Neuron (in vitro differentiated cells): Measurements from ENCODE around the gene PCSK5.

ENCODE experiments used
- H2AFZ ChIP-seq: one replicate; pipeline ENCODE4 v1.6.1; 2013; ENCODE audit warnings: low read depth, mild to moderate bottlenecking, inconsistent platforms, low read length, moderate library complexity
- H3K27me3 ChIP-seq: one replicate; pipeline ENCODE4 v1.6.1; 2013; ENCODE audit warnings: low read length; ENCODE audit not compliant: insufficient read depth
- H3K36me3 ChIP-seq: one replicate; pipeline ENCODE4 v1.6.1; 2013; ENCODE audit warnings: low read length; ENCODE audit not compliant: insufficient read depth
- H3K4me1 ChIP-seq: one replicate; pipeline ENCODE4 v1.6.1; 2013; ENCODE audit warnings: low read length; ENCODE audit not compliant: insufficient read depth
- H3K4me3 ChIP-seq: 2 replicates; pipeline ENCODE4 v1.5.1; 2013; ENCODE audit warnings: mild to moderate bottlenecking, low read length, moderate library complexity
- H3K9me3 ChIP-seq: one replicate; pipeline ENCODE4 v1.6.1; 2013; ENCODE audit warnings: low read length

Gene PCSK5

GRCh38 chr9:76231001-76231400 lies 340.5 kb downstream of the PCSK5 start:
- Histone ChIP-seq H3K4me3 (no peak overlapping the region), H3K36me3 (no peaks in the 10 kb centered on the region), H3K9me3 (no peaks in the 10 kb centered on the region), H3K4me1 (no peaks in the 10 kb centered on the region), H3K27me3 (no peaks in the 10 kb centered on the region), H2AFZ (no peak overlapping the region)

- H3K36me3 ChIP-seq, result no peaks in the 10 kb centered on the region
- no peaks in the 10 kb centered on the region for H3K4me1 ChIP-seq
- no peaks in the 10 kb centered on the region for H3K9me3 ChIP-seq
- H3K27me3 ChIP-seq, result no peaks in the 10 kb centered on the region
- H3K4me3 ChIP-seq, result no peak overlapping the region
- no peak overlapping the region for H2AFZ ChIP-seq
Measured at GRCh38 chr9:76232861-76233489, 342.5 kb downstream of the PCSK5 start.

GRCh38 chr9:76240578-76240977 lies 350.1 kb downstream of the PCSK5 start:
- no peak overlapping the region for H3K4me3 ChIP-seq
- H2AFZ ChIP-seq, result no peak overlapping the region
- no peaks in the 10 kb centered on the region for H3K27me3 ChIP-seq

DNA sequence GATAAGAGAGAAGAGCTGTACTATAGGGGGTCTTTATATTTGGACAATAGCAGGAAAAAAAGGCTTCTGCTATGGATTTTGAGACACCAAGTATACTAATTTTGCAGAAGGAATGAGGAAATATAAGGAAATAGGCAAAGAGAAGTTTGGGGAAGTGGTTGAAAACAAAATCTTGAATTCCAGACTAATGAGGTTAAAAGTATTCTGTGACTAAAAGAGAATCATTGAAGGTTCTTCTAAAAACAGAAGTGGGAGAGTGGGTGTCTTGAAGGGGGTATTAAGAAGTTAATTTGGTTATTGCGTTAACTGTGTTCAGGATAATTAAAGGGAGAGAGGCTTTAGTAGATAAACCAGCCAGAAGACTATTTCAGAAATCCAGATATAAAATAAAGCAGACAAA lies 355.0 kb downstream of the PCSK5 start:
- H3K4me1 ChIP-seq, result no peaks in the 10 kb centered on the region
- no peak overlapping the region for H3K4me3 ChIP-seq
- H3K27me3 ChIP-seq, result no peaks in the 10 kb centered on the region
- no peaks in the 10 kb centered on the region for H3K36me3 ChIP-seq
- no peak overlapping the region for H2AFZ ChIP-seq
- H3K9me3 ChIP-seq, result no peaks in the 10 kb centered on the region

More at GRCh38 chr9:76240578-76240977, 350.1 kb downstream of the PCSK5 start:
- H3K4me1 ChIP-seq, result no peaks in the 10 kb centered on the region
- H3K9me3 ChIP-seq, result no peaks in the 10 kb centered on the region
- no peaks in the 10 kb centered on the region for H3K36me3 ChIP-seq

DNA sequence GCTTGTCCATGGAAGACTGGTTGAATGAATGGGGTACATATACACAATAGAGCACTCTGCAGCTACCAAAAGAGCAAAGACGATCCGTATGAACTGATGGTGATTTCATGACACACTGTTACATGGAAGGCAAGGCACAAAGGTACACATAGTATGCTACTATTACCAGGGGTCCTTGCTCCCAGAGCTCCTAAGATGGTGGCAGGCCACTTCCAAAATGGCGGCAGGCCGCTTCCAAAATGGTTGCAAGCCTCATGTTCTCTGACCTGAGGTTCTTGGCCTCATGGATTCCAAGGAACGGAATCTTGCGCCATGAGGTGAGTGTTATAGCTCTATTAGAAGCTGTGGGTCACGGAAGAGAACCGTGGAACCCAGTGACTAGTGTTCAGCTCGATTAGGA lies 356.2 kb downstream of the PCSK5 start:
- H3K4me1 ChIP-seq, result no peaks in the 10 kb centered on the region
- H3K27me3 ChIP-seq, result no peaks in the 10 kb centered on the region
- H3K36me3 ChIP-seq, result no peaks in the 10 kb centered on the region
- no peak overlapping the region for H2AFZ ChIP-seq
- H3K9me3 ChIP-seq, result no peaks in the 10 kb centered on the region
- H3K4me3 ChIP-seq, result no peak overlapping the region

DNA sequence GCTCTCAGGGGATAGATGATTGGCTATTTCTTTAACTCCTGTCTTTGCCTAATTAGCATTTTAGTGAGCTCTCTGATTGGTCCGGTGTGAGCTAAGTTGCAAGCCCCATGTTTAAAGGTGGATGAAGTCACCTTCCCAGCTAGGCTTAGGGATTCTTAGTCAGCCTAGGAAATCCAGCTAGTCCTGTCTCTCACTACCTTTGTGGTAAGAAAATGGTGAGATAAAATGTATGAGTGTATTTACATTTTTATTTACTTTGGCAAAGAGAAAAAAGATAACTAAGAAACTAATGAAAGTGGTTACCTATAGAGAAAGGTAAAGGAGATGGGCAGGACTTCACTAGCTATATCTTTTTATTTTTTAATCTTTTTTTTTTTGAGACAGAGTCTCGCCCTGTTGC lies 357.0 kb downstream of the PCSK5 start:
- no peaks in the 10 kb centered on the region for H3K9me3 ChIP-seq
- H2AFZ ChIP-seq, result no peak overlapping the region
- no peaks in the 10 kb centered on the region for H3K4me1 ChIP-seq
- H3K4me3 ChIP-seq, result no peak overlapping the region
- no peaks in the 10 kb centered on the region for H3K36me3 ChIP-seq
- no peaks in the 10 kb centered on the region for H3K27me3 ChIP-seq

GRCh38 chr9:76249309-76249708 lies 358.8 kb downstream of the PCSK5 start:
- no peaks in the 10 kb centered on the region for H3K27me3 ChIP-seq
- no peaks in the 10 kb centered on the region for H3K9me3 ChIP-seq
- H3K4me1 ChIP-seq, result no peaks in the 10 kb centered on the region
- no peak overlapping the region for H2AFZ ChIP-seq
- no peak overlapping the region for H3K4me3 ChIP-seq
- no peaks in the 10 kb centered on the region for H3K36me3 ChIP-seq

- Histone ChIP-seq H3K4me3 (no peak overlapping the region), H3K9me3 (no peaks in the 10 kb centered on the region), H3K27me3 (no peaks in the 10 kb centered on the region), H3K36me3 (no peaks in the 10 kb centered on the region), H3K4me1 (no peaks in the 10 kb centered on the region), H2AFZ (no peak overlapping the region)
Measured at GRCh38 chr9:76255781-76256455, 365.4 kb downstream of the PCSK5 start.

DNA sequence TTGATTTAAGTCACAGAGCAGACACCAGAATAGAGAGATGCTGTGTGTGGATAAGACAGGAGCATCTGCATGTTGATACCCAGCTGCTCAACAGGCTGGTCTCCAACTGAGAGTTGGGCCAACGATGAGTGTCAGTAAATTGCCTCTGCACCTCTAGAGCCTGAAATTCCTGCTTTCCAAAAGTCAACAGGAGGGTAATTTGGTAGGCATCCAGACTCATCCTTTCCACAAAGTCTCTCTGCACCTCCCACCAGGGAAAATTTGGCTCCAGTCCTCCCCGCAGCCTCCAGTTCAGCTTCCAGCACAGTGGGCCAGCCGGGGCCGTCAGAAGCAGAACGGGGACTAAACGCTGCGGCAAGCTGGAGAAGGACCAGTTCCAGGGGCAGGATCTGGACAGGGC lies 366.8 kb downstream of the PCSK5 start:
- H2AFZ ChIP-seq, result no peak overlapping the region
- H3K4me3 ChIP-seq, result no peak overlapping the region
- H3K9me3 ChIP-seq, result no peaks in the 10 kb centered on the region
- no peaks in the 10 kb centered on the region for H3K27me3 ChIP-seq
- H3K36me3 ChIP-seq, result no peaks in the 10 kb centered on the region
- no peaks in the 10 kb centered on the region for H3K4me1 ChIP-seq

- no peak overlapping the region for H3K4me3 ChIP-seq
- peaks cover 13% of the 10 kb centered on the region for H3K4me1 ChIP-seq
Measured at GRCh38 chr9:76266649-76267283, 376.3 kb downstream of the PCSK5 start.

DNA sequence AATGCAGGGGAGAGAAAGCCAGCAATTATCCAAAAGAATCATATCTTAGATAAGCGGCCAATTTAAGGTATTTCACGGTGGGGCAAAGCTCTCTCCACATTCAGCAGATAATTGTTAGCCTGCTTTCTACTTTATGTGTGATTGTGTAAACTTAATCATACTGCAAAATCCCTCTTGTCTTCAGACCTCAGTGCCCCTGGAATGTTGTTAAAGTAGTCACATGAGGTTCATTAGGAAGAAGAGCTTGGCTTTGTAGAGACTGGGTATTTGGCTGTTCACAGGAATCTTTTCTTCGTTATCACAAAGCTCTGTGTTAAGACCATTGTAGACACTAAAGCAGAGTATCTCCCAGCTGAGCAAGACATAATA lies 376.8 kb downstream of the PCSK5 start:
- H3K4me3 ChIP-seq, result no peak overlapping the region

More at GRCh38 chr9:76266649-76267283, 376.3 kb downstream of the PCSK5 start:
- Histone ChIP-seq H3K9me3 (no peaks in the 10 kb centered on the region), H3K27me3 (no peaks in the 10 kb centered on the region), H3K36me3 (no peaks in the 10 kb centered on the region), H2AFZ (no peak overlapping the region)

DNA sequence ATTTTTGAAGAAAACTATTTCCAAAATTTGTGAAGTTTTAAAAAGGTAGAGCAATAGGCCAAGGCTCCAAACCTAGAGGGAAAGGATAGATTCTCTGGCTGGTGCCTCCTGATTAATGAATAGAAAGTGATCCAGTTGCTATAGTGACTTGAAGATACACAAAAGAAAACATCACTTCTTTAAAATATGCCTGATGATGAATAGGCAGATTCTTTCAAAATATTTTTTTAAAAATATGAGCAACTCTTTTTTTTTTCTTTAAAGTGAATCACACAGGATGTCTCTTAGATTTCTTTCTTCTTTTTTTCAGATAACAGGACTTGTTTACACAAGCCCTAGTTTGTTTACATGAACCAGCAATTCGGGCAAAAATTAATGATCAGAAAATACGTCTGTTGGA lies 379.3 kb downstream of the PCSK5 start:
- Histone ChIP-seq H3K9me3 (no peaks in the 10 kb centered on the region), H2AFZ (no peak overlapping the region), H3K36me3 (no peaks in the 10 kb centered on the region), H3K4me1 (peaks cover 13% of the 10 kb centered on the region), H3K4me3 (no peak overlapping the region), H3K27me3 (no peaks in the 10 kb centered on the region)

More for the DNA sequence above, 376.8 kb downstream of the PCSK5 start:
- Histone ChIP-seq H3K36me3 (no peaks in the 10 kb centered on the region), H3K27me3 (no peaks in the 10 kb centered on the region), H2AFZ (no peak overlapping the region), H3K9me3 (no peaks in the 10 kb centered on the region), H3K4me1 (peaks cover 13% of the 10 kb centered on the region)

DNA sequence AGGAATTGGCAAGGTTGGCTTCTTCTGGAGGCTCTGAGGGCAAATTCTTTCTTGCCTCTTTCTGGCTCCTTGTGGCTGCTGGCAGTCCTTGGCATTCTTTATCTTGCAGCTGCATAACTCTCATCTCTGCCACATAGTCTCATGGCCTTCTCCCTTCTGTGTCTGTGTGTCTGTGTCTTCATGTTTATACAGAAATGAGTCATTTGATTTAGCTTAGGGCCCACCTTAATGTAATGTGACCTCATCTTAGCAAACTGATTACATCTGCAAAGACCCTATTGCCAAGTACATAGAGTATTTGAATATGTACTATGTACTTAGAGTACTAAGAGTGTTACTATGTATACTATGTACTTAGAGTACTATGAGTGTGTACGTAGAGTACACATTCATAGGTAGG lies 381.3 kb downstream of the PCSK5 start:
- Histone ChIP-seq H3K9me3 (no peaks in the 10 kb centered on the region), H3K36me3 (no peaks in the 10 kb centered on the region), H3K4me1 (peaks cover 10% of the 10 kb centered on the region), H3K4me3 (no peak overlapping the region), H2AFZ (no peak overlapping the region), H3K27me3 (no peaks in the 10 kb centered on the region)
